ENCODE data around the gene PDE7B. TPM values are rescaled to one million over a fixed set of nuclear protein-coding genes. Genes with fewer than 3 reads are reported as not detected.

The PDE7B gene
- total RNA-seq, 1 donor from 2014 or later = 0.84 TPM

DNA sequence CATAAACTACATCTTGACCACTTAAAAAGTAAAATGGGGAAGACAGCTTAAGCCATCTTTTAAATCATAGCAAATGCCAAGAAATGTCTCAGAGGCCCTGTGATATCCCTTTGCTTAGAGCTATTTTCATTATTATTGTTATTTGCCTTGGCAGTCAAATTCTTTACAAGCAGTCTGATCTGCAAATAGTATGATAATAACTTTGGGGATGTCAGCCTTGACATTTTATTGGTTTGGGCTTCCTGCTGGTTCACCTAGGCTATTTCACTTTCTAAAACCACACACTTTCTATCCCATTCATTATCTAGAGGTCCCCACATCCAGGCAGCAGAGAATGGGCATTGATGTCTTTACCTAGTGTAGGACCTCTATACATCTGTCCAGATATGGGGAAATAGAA, 125.1 kb downstream of the PDE7B start:
- TF ChIP-seq, protein P1, sequence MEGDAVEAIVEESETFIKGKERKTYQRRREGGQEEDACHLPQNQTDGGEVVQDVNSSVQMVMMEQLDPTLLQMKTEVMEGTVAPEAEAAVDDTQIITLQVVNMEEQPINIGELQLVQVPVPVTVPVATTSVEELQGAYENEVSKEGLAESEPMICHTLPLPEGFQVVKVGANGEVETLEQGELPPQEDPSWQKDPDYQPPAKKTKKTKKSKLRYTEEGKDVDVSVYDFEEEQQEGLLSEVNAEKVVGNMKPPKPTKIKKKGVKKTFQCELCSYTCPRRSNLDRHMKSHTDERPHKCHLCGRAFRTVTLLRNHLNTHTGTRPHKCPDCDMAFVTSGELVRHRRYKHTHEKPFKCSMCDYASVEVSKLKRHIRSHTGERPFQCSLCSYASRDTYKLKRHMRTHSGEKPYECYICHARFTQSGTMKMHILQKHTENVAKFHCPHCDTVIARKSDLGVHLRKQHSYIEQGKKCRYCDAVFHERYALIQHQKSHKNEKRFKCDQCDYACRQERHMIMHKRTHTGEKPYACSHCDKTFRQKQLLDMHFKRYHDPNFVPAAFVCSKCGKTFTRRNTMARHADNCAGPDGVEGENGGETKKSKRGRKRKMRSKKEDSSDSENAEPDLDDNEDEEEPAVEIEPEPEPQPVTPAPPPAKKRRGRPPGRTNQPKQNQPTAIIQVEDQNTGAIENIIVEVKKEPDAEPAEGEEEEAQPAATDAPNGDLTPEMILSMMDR (IDR thresholded peaks at IDR 0.05; ENCODE audit: insufficient read depth, low read length, poor library complexity, severe bottlenecking) = no peak
- Histone ChIP-seq H3K27me3 (ENCODE audit: control insufficient read depth, insufficient read depth, low read length) (no peaks in the 10 kb centered on the region), H3K36me3 (ENCODE audit: control insufficient read depth, insufficient read depth, low read length) (no peaks in the 10 kb centered on the region), H3K4me3 (ENCODE audit: low read depth, low read length) (no peak overlapping the region)
- DNase-seq (ENCODE audit: low read depth) = no peak

GRCh38 chr6:135983093-135983492, 131.6 kb downstream of the PDE7B start:
- no peaks in the 10 kb centered on the region for H3K27me3 ChIP-seq (ENCODE audit: control insufficient read depth, insufficient read depth, low read length)
- H3K36me3 ChIP-seq (ENCODE audit: control insufficient read depth, insufficient read depth, low read length) = no peaks in the 10 kb centered on the region
- TF ChIP-seq, protein P1 (IDR thresholded peaks at IDR 0.05; ENCODE audit: insufficient read depth, low read length, poor library complexity, severe bottlenecking) = no peak
- no peak for DNase-seq (ENCODE audit: low read depth)
- no peak overlapping the region for H3K4me3 ChIP-seq (ENCODE audit: low read depth, low read length)

GRCh38 chr6:135983718-135984343, 132.3 kb downstream of the PDE7B start:
- H3K4me3 ChIP-seq (ENCODE audit: low read depth, low read length) = no peak overlapping the region
- TF ChIP-seq, protein P1 (IDR thresholded peaks at IDR 0.05; ENCODE audit: insufficient read depth, low read length, poor library complexity, severe bottlenecking) = no peak
- H3K27me3 ChIP-seq (ENCODE audit: control insufficient read depth, insufficient read depth, low read length) = no peaks in the 10 kb centered on the region
- H3K36me3 ChIP-seq (ENCODE audit: control insufficient read depth, insufficient read depth, low read length) = no peaks in the 10 kb centered on the region
- DNase-seq (ENCODE audit: low read depth) = no peak

DNA sequence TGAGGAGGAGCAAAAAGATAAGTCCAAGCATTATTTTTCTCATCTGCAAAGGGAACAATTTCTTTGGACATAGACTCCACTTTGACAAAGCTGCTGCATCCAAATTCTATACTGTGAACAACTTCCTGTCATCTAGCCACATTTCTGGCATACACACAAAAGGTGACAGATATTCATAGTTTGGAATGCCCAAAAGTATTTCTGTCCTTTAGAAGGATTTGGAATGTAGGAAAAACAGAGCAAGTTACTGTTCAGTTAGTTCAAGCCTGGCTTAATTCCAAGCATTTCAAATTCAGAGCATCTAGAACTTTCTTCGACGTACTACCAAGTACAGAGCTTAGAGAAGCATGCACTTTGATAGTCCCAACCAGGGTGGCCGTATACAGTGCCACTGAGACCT, 134.0 kb downstream of the PDE7B start:
- H3K36me3 ChIP-seq (ENCODE audit: control insufficient read depth, insufficient read depth, low read length) = no peaks in the 10 kb centered on the region
- TF ChIP-seq, protein P1 (IDR thresholded peaks at IDR 0.05; ENCODE audit: insufficient read depth, low read length, poor library complexity, severe bottlenecking) = no peak
- no peak overlapping the region for H3K4me3 ChIP-seq (ENCODE audit: low read depth, low read length)
- no peaks in the 10 kb centered on the region for H3K27me3 ChIP-seq (ENCODE audit: control insufficient read depth, insufficient read depth, low read length)
- no peak for DNase-seq (ENCODE audit: low read depth)

- no peak overlapping the region for H3K4me3 ChIP-seq (ENCODE audit: low read depth, low read length)
- no peaks in the 10 kb centered on the region for H3K36me3 ChIP-seq (ENCODE audit: control insufficient read depth, insufficient read depth, low read length)
- TF ChIP-seq, protein P1 (IDR thresholded peaks at IDR 0.05; ENCODE audit: insufficient read depth, low read length, poor library complexity, severe bottlenecking) = no peak
- no peak for DNase-seq (ENCODE audit: low read depth)
- no peaks in the 10 kb centered on the region for H3K27me3 ChIP-seq (ENCODE audit: control insufficient read depth, insufficient read depth, low read length)
Observed at GRCh38 chr6:135987226-135987625, 135.7 kb downstream of the PDE7B start.

- H3K27me3 ChIP-seq (ENCODE audit: control insufficient read depth, insufficient read depth, low read length) = no peaks in the 10 kb centered on the region
- TF ChIP-seq, protein P1 (IDR thresholded peaks at IDR 0.05; ENCODE audit: insufficient read depth, low read length, poor library complexity, severe bottlenecking) = no peak
- no peaks in the 10 kb centered on the region for H3K36me3 ChIP-seq (ENCODE audit: control insufficient read depth, insufficient read depth, low read length)
- DNase-seq (ENCODE audit: low read depth) = no peak
- no peak overlapping the region for H3K4me3 ChIP-seq (ENCODE audit: low read depth, low read length)
Observed at GRCh38 chr6:135990439-135990838, 138.9 kb downstream of the PDE7B start.

All from kidney epithelial cell (primary cell).